DMS 273 (cell line): ENCODE data around the gene EPDR1.
"Not testable (repeated sequence)": the region's sequence is repeated elsewhere in the genome, so short reads cannot be mapped to it uniquely, and the experiment has no call there.

ENCODE experiments used
- DNase-seq: peaks from one replicate; lab custom pipeline; 2025; ENCODE audit not compliant: unreplicated experiment; lab: John Stamatoyannopoulos, UW

The EPDR1 gene

GRCh38 chr7:37927773-37928444, 7.5 kb downstream of the EPDR1 start:
- DNase-seq = no peak

- DNase-seq = no peak
Measured at GRCh38 chr7:37928878-37929277, 8.4 kb downstream of the EPDR1 start.

- DNase-seq = no peak
Measured at GRCh38 chr7:37930226-37930948, 9.9 kb downstream of the EPDR1 start.

GRCh38 chr7:37932543-37932942, 12.1 kb downstream of the EPDR1 start:
- DNase-seq = no peak

GRCh38 chr7:37933018-37933566, 12.7 kb downstream of the EPDR1 start:
- no peak for DNase-seq

- DNase-seq = peak; percentile 76
Measured at GRCh38 chr7:37942934-37943610, 22.6 kb downstream of the EPDR1 start.

GRCh38 chr7:37943905-37944736, 23.7 kb downstream of the EPDR1 start:
- peak; percentile 45 for DNase-seq

GRCh38 chr7:37944737-37945054, 24.3 kb downstream of the EPDR1 start:
- DNase-seq = no peak

- no peak for DNase-seq
Measured at GRCh38 chr7:37945336-37945735, 24.9 kb downstream of the EPDR1 start.

- DNase-seq = no peak
Measured at GRCh38 chr7:37947138-37947940, 26.9 kb downstream of the EPDR1 start.

- DNase-seq = no peak
Measured at GRCh38 chr7:37947941-37948210, 27.4 kb downstream of the EPDR1 start.

- no peak for DNase-seq
Measured at GRCh38 chr7:37952240-37952639, 31.8 kb downstream of the EPDR1 start.

GRCh38 chr7:37954217-37954616, 33.8 kb downstream of the EPDR1 start:
- DNase-seq = not testable (repeated sequence)

- DNase-seq = no peak
Measured at GRCh38 chr7:37956791-37957190, 36.4 kb downstream of the EPDR1 start.

GRCh38 chr7:37957221-37957970, 37.0 kb downstream of the EPDR1 start:
- DNase-seq = no peak

GRCh38 chr7:37960483-37960882, 40.0 kb downstream of the EPDR1 start:
- no peak for DNase-seq

GRCh38 chr7:37961251-37961650, 40.8 kb downstream of the EPDR1 start:
- peak; percentile 53 for DNase-seq

- no peak for DNase-seq
Measured at GRCh38 chr7:37964196-37964595, 43.8 kb downstream of the EPDR1 start.

GRCh38 chr7:37970211-37970610, 49.8 kb downstream of the EPDR1 start:
- DNase-seq = no peak

- no peak for DNase-seq
Measured at GRCh38 chr7:37971491-37971890, 51.1 kb downstream of the EPDR1 start.
